Measurements from ENCODE around the gene SPAG4.

GRCh38 chr20:35600176-35600992 lies 15.2 kb upstream of the SPAG4 start:
- TF ChIP-seq CTCF (IDR thresholded peaks at IDR 0.05 in 8 of 11, conservative IDR thresholded peaks at IDR 0.05 in 3 of 11) (no peak), POLR2A (IDR thresholded peaks at IDR 0.05) (no peak)
